Measurements from ENCODE around the gene CENPB. TPM values are rescaled to one million over a fixed set of nuclear protein-coding genes. Genes with fewer than 3 reads are reported as not detected.

Gene CENPB
- total and polyA plus RNA-seq, 2 experiments from 2014 or later, result 4.5 to 134 TPM

GRCh38 chr20:3755269-3755668, 31.3 kb downstream of the CENPB start:
- H3K9ac ChIP-seq, result no peak overlapping the region
- no peak for DNase-seq
- TF ChIP-seq EZH2 (IDR thresholded peaks at IDR 0.05; ENCODE audit: insufficient read depth, poor library complexity, severe bottlenecking) (no peak), EZH2phosphoT487 (IDR thresholded peaks at IDR 0.05; ENCODE audit: insufficient read depth, low read depth) (no peak)
- WGBS, 2 experiments (ENCODE audit: low coverage in 1 of 2, low lambda C conversion rate in 2 of 2, missing lambda C conversion rate in 2 of 2), result 92 to 99% methylated on average over 6 to 7 of the region's 7 CpGs
- H3K36me3 ChIP-seq (ENCODE audit: low read depth), result no peaks in the 10 kb centered on the region; the same call in 1 of the 2 replicates
- in situ Hi-C loops (cut with MboI), result no loop called here
- H2AFZ ChIP-seq, result no peak overlapping the region
- H3K4me3 ChIP-seq, result no peak overlapping the region
- no peak overlapping the region for H3K27ac ChIP-seq
- H3K79me2 ChIP-seq (ENCODE audit: insufficient read depth), result no peaks in the 10 kb centered on the region
- H3K4me1 ChIP-seq (ENCODE audit: insufficient read depth), result no peaks in the 10 kb centered on the region
- H3K27me3 ChIP-seq (replicated peaks; ENCODE audit: insufficient read depth), result no peaks in the 10 kb centered on the region
- H3F3A ChIP-seq (ENCODE audit: insufficient read depth), result no peaks in the 10 kb centered on the region
- no peak overlapping the region for H3K4me2 ChIP-seq (ENCODE audit: unreplicated experiment)
- no peaks in the 10 kb centered on the region for H3K9me2 ChIP-seq (ENCODE audit: insufficient read depth)
- no peaks in the 10 kb centered on the region for H3K9me3 ChIP-seq (ENCODE audit: low read depth)
- H4K20me1 ChIP-seq (ENCODE audit: insufficient read depth), result no peaks in the 10 kb centered on the region

GRCh38 chr20:3754276-3754630, 32.3 kb downstream of the CENPB start:
- Histone ChIP-seq H3K9me2 (ENCODE audit: insufficient read depth) (no peaks in the 10 kb centered on the region), H3K4me2 (ENCODE audit: unreplicated experiment) (no peak overlapping the region), H3K27ac (no peak overlapping the region), H3K4me3 (no peak overlapping the region), H3K9me3 (ENCODE audit: low read depth) (no peaks in the 10 kb centered on the region), H3K4me1 (ENCODE audit: insufficient read depth) (no peaks in the 10 kb centered on the region), H3K36me3 (ENCODE audit: low read depth) (no peaks in the 10 kb centered on the region; the same call in 1 of the 2 replicates), H3K9ac (no peak overlapping the region), H3K27me3 (replicated peaks; ENCODE audit: insufficient read depth) (no peaks in the 10 kb centered on the region), H2AFZ (no peak overlapping the region), H3K79me2 (ENCODE audit: insufficient read depth) (no peaks in the 10 kb centered on the region), H3F3A (ENCODE audit: insufficient read depth) (no peaks in the 10 kb centered on the region), H4K20me1 (ENCODE audit: insufficient read depth) (no peaks in the 10 kb centered on the region)
- no peak for TF ChIP-seq EZH2 (IDR thresholded peaks at IDR 0.05; ENCODE audit: insufficient read depth, poor library complexity, severe bottlenecking)
- no peak for TF ChIP-seq EZH2phosphoT487 (IDR thresholded peaks at IDR 0.05; ENCODE audit: insufficient read depth, low read depth)
- in situ Hi-C loops (cut with MboI), result no loop called here
- WGBS, 2 experiments (ENCODE audit: low coverage in 1 of 2, low lambda C conversion rate in 2 of 2, missing lambda C conversion rate in 2 of 2), result 63 to 68% methylated on average over 14 to 16 of the region's 16 CpGs
- DNase-seq, result no peak

- H3K9me3 ChIP-seq (ENCODE audit: low read depth), result no peaks in the 10 kb centered on the region
- WGBS, 2 experiments (ENCODE audit: low coverage in 1 of 2, low lambda C conversion rate in 2 of 2, missing lambda C conversion rate in 2 of 2), result 39 to 40% methylated on average over 10 to 26 of the region's 26 CpGs
- no peak overlapping the region for H3K27ac ChIP-seq
- H3K4me1 ChIP-seq (ENCODE audit: insufficient read depth), result no peaks in the 10 kb centered on the region
- TF ChIP-seq EZH2 (IDR thresholded peaks at IDR 0.05; ENCODE audit: insufficient read depth, poor library complexity, severe bottlenecking), result no peak
- no peak for TF ChIP-seq EZH2phosphoT487 (IDR thresholded peaks at IDR 0.05; ENCODE audit: insufficient read depth, low read depth)
- DNase-seq, result peak; percentile 39
- no peaks in the 10 kb centered on the region for H3F3A ChIP-seq (ENCODE audit: insufficient read depth)
- no peak overlapping the region for H2AFZ ChIP-seq
- H4K20me1 ChIP-seq (ENCODE audit: insufficient read depth), result no peaks in the 10 kb centered on the region
- no peak overlapping the region for H3K4me3 ChIP-seq
- in situ Hi-C loops (cut with MboI), result no loop called here
- H3K4me2 ChIP-seq (ENCODE audit: unreplicated experiment), result no peak overlapping the region
- no peaks in the 10 kb centered on the region for H3K27me3 ChIP-seq (replicated peaks; ENCODE audit: insufficient read depth)
- no peaks in the 10 kb centered on the region for H3K9me2 ChIP-seq (ENCODE audit: insufficient read depth)
- no peaks in the 10 kb centered on the region for H3K79me2 ChIP-seq (ENCODE audit: insufficient read depth)
- H3K36me3 ChIP-seq (ENCODE audit: low read depth), result no peaks in the 10 kb centered on the region; the same call in 1 of the 2 replicates
- H3K9ac ChIP-seq, result no peak overlapping the region
These were observed 32.9 kb downstream of the CENPB start for GRCh38 chr20:3753501-3754275.

GRCh38 chr20:3753098-3753497, 33.4 kb downstream of the CENPB start:
- H3K27ac ChIP-seq, result no peak overlapping the region
- DNase-seq, result peak; percentile 79
- WGBS, 2 experiments (ENCODE audit: low coverage in 1 of 2, low lambda C conversion rate in 2 of 2, missing lambda C conversion rate in 2 of 2), result 22 to 30% methylated on average over 4 of the region's 4 CpGs
- no peak overlapping the region for H3K4me3 ChIP-seq
- in situ Hi-C loops (cut with MboI), result no loop called here
- no peaks in the 10 kb centered on the region for H4K20me1 ChIP-seq (ENCODE audit: insufficient read depth)
- H3K9ac ChIP-seq, result no peak overlapping the region
- H3K9me2 ChIP-seq (ENCODE audit: insufficient read depth), result no peaks in the 10 kb centered on the region
- H3F3A ChIP-seq (ENCODE audit: insufficient read depth), result no peaks in the 10 kb centered on the region
- TF ChIP-seq EZH2phosphoT487 (IDR thresholded peaks at IDR 0.05; ENCODE audit: insufficient read depth, low read depth), result no peak
- TF ChIP-seq EZH2 (IDR thresholded peaks at IDR 0.05; ENCODE audit: insufficient read depth, poor library complexity, severe bottlenecking), result no peak
- H2AFZ ChIP-seq, result no peak overlapping the region
- H3K79me2 ChIP-seq (ENCODE audit: insufficient read depth), result no peaks in the 10 kb centered on the region
- no peaks in the 10 kb centered on the region for H3K4me1 ChIP-seq (ENCODE audit: insufficient read depth)
- no peak overlapping the region for H3K4me2 ChIP-seq (ENCODE audit: unreplicated experiment)
- H3K36me3 ChIP-seq (ENCODE audit: low read depth), result no peaks in the 10 kb centered on the region; the same call in 1 of the 2 replicates
- no peaks in the 10 kb centered on the region for H3K9me3 ChIP-seq (ENCODE audit: low read depth)
- no peaks in the 10 kb centered on the region for H3K27me3 ChIP-seq (replicated peaks; ENCODE audit: insufficient read depth)

All from GM23248 (cell line).